HG02973 (cell line): ENCODE data around the gene CHST14.

Experiments
- ATAC-seq: cut with Tn5 transposase; IDR thresholded peaks from one replicate; pipeline ENCODE4 v1.9.1; 2021; ENCODE audit warnings: moderate library complexity; ENCODE audit not compliant: unreplicated experiment

Gene CHST14, protein sequence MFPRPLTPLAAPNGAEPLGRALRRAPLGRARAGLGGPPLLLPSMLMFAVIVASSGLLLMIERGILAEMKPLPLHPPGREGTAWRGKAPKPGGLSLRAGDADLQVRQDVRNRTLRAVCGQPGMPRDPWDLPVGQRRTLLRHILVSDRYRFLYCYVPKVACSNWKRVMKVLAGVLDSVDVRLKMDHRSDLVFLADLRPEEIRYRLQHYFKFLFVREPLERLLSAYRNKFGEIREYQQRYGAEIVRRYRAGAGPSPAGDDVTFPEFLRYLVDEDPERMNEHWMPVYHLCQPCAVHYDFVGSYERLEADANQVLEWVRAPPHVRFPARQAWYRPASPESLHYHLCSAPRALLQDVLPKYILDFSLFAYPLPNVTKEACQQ

GRCh38 chr15:40470423-40471104 lies at the start of gene CHST14:
CHST14 (plus strand) TSS chr15:40470984; CDS start chr15:40471214, 230 bp downstream.
- ATAC-seq: peak; percentile 61

DNA sequence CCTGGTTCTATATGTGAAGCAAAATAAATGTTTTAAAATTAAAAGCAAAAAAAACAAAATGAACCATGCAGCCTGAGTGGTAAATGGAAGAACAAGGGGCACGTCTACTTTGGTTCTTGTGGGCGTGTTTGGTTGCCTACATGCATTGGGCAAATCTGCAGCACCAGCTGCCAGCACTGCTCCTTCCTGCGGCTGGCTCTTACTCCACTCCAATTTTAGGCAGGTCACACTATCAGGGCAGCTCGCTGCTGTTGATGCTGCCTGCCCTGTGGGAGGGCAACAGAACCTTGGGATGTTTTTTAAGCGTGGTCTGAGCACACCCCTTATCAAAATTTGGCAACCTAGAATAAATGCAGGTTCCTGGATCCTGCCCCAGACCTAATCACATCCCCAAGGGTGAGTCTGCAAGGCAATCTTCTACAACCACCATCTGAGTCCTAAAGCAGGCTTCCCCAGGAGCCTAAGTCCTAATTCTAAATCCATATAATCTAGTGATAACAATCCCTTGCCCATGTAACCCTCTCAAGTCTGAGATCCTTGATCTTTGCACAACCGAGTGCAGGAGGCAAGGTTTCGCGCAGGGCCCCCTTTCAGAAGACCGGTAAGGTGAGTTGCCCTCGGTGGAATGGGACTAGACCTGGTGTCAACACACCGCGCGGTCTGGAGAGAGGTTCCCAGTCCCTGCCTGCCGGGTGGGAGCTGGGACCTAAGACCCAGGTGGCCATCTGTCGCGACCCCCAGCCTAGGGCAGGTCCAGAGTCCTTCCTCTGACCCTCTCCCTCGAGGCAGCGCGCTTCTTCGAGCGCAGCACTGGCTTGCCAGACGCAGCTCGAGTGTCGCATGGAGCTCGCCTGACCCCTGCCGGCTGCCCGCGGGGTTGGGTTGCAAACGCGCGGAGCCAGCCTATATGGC lies 49.3 kb upstream of the CHST14 start:
- ATAC-seq: no peak

- ATAC-seq: no peak
These were observed 46.2 kb upstream of the CHST14 start for GRCh38 chr15:40424483-40425115.

DNA sequence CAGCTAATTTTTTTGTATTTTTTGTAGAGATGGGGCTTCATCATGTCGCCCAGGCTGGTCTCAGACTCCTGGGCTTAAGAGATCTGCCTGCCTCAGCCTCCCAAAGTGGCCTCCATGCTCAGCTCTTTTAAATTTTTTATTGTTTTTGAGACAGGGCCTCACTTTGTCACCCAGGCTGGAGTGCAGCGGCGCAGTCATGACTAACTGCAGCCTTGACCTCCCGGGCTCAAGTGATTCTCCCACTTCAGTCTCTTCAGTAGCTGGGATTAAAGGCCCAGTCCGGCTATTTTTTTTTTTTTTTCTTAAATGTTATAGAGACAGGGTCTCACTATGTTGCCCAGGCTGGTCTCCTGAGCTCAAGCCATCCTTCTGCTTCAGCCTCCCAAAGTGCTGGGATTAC lies 45.1 kb upstream of the CHST14 start:
- no peak for ATAC-seq

GRCh38 chr15:40427188-40427587 lies 43.6 kb upstream of the CHST14 start:
- ATAC-seq: no peak

DNA sequence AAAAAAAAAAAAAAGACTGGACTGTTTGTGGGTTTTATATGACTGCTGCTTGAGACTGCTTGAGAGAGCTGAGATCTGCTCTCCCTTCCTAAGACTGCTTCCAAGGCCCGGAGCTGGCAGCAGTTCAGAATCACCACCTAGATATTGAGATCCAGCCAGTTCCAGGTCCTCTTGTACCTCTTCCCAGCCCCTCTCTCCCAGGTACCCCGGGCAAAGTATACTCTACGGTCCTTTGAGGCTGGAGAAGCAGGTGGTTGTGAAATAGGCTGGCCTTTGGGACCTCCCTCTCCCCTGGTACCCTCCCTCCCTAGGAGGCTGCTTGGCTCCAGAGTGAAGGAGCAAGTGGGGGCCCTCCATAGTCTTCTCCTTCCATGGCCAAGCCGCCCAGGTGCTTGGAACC lies 42.6 kb upstream of the CHST14 start:
- no peak for ATAC-seq

GRCh38 chr15:40429068-40429710 lies 41.6 kb upstream of the CHST14 start:
- ATAC-seq: no peak

DNA sequence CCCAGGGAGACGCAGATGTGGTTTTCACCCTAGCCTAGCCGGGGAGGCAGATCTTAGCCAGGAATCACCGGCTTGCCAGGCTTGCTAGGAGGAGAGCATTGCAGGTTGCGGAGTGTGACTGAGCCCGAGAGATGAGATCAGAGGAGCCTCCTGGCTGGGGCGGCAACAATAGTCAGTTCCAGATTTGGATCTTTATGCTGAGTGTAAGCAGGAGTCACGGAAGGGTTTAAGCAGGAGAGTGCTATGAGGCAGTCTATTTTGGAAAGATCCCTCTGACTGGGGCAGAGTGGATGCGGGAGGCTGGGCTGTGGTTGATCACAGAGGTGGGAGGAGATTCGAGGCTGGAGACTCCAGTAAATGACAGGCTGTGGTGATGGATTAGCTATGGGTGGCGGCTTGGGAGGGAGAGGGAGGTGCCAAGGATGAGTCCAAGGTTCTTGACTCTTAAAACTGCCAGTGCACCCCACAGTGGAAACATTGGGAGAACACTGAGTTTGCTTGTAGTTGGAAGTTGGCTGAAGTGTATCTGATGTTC lies 40.4 kb upstream of the CHST14 start:
- no peak for ATAC-seq

- ATAC-seq: no peak
These were observed 35.6 kb upstream of the CHST14 start for GRCh38 chr15:40435023-40435709.

- ATAC-seq: no peak
These were observed 35.1 kb upstream of the CHST14 start for GRCh38 chr15:40435710-40436089.

DNA sequence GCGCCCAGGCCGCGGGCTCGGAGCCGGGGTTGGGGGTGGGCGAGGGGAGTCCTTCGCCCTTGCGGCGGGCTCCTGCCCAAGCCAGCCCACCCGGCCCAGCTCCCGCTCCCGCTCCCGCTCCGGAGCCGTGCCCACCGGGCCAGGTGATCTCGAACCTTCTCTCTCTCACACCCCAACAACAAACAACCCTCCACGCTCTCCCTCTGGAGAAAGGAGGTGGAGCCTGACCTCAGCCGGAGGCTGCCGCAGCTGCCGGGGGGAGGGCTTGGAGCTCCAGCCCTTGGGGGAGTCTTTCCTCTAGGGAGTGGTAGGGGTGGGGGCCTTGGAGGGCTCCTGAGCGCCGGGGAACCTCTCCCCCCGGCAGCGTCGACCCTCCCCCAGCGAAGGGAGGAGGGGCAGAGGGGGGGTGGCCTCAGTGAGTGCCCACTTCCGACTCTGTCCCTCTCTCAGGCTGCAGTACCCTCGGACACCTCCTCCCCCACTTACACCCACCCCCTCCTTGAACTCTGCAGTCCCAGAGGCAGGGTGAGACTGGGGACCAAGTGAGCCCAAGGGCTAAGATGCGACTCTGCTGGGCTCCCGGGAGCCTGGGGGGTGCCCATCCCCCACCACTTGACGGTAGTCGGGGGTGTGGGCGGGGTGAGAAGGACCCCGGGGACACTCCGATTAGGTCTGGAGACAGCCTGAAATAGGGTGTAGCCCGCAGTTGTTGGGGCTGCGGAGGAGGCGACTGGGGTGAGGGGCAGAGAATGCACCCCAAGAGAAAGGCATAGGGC lies 34.5 kb upstream of the CHST14 start:
- ATAC-seq: no peak

DNA sequence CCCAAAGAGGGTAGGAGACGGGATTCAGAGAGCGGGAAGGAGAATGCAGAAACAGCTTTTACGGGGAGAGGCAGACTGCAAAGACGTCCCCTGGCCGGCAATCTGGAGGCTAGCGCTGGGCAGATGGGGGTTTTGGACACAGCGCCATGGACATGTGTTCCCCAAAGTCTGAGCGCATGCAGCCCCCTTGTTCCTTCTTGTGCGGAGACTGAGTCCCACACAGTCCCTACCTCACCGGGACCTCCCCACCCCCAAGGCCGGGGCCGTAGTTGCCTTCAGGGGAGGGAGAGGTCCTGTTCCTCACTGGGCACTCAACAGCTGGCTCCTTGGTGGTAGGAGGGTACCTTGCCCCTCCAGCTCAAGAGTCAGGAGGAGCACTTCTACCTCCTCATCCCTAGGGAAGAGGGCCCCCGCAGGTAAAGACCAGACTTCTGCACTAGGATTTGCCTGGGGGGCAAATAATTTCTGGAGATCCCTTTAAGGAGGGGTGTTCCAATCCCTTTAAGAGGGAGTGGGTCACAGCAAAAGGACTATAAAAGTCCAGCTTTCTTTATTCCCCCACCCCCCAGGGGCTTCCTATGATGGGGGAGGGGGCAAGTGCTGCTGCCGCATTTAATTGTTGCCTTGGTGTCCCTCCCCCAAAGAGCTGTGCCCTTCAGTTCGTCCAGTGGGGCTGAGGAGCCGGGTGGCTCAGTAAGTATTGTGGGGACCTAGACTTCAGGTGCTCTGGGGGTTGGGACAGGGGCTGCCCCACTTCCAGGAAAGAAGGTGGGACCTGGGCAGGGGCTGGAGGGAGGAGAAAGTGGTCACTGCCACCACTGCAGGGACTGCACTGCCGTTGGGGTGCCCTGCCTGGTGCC lies 33.7 kb upstream of the CHST14 start:
- ATAC-seq: no peak

GRCh38 chr15:40437752-40438687 lies 32.8 kb upstream of the CHST14 start:
- no peak for ATAC-seq

GRCh38 chr15:40438712-40439111 lies 32.1 kb upstream of the CHST14 start:
- ATAC-seq: no peak

DNA sequence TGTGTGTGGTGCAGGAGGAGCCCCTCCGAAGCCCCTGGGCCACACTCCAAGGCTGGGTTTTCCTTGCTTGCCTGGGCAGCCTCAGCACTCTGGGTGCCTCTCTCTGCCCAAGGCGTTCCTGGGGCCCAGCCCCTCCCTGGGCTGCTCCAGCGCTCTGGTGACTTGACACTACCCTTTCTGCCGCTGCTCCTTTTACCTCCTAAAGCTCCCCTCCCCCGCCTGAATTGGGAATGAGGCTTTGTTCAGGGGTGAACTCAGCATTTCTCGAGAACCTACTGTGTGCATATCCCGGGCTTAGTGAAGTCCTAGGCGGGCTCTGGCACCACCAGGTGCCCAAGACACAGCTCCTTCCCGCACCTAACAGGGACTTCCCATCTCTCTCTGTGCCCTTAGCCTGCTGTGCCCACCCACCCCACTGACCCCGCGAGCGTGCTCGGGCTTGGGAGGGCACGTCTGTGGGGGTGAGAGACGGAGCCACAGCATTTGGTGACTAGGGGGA lies 31.3 kb upstream of the CHST14 start:
- ATAC-seq: no peak

DNA sequence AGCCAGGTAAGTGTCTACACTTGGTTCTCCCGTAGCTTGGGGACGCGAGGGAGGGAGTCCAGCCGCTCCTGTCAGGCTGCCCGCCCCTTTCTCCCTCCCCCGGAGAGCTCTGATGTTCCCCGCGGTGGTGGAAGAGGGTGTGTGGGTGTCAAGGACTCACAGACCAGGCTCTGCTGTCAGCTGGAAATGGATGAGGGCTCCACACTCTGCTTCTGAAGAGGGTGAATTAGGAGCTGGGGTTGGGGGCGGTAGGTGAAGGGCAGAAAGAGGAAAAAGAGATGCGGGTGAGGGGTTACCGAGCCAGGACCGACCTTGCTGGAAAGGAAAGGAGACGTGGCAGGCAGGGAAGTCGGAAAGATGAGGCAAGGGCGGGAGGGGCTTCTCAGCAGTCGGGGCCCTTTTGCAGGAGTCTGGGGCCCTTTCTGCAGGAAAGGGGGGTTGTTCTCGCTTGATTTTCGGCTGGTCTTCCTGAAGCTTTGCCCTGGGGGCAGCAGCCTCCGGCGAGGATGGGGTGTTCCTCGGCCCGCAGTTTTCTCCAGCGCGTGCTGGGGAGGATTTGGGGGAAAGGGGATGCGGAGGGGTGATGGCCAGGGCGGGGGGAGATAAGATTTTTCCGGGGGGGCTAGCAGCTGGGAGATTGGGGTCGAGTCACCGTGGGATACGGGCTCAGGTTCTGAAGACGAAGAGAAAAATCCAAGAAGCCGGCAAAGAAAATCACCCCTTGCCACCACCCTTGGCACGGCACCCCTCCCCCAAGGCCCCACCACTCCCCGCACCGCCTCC lies 30.6 kb upstream of the CHST14 start:
- no peak for ATAC-seq
